ENCODE data around the gene EPHB2. TPM values are rescaled to one million over a fixed set of nuclear protein-coding genes. Genes with fewer than 3 reads are reported as not detected.

EPHB2 gene
- total RNA-seq, 2 donors from 2014 or later, result 34.0 to 50.7 TPM

DNA sequence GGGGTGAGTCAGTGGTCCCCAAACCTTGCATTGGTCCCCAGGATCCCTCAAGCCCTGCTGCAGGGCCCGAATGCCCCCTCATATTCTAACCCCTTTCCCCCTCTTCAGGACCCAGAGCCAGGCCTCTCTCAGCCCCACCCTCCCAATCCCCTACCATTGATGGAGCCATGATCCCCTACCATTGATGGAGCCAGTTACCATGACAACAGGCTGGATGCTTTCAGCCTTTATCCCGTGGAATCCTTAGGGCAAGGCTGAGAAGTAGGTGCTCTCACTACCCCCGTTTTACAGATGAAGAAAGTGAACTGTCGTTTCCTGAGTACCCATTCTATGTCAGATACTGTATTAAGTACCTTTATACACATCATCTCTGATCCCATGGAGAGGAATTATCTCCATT, 70.8 kb downstream of the EPHB2 start:
- peaks cover under 1% of the 10 kb centered on the region for H3K4me1 Mint-ChIP-seq

DNA sequence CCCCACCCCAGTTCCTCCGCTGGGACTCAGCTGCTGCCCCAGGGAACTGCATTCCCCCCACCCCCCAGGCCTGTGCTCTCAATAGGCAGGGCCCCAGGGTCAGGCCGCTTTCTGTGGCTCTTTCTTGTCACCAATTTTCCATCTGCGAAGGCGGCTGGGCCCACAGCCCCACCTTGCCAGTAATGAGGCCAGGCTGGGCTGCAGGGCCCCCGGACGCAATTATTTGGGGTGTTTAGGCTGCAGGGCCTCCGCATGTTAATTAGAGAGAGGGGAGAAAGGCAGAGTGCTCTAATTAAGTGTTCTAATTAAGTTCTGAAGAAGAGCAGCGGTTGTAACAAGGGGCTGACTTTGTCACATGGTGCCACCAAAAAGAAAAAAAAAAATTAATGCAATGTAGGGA, 71.8 kb downstream of the EPHB2 start:
- Histone ChIP-seq H3K9ac (ENCODE audit: extremely low read depth, low read length, poor library complexity, severe bottlenecking) (no peak overlapping the region), H3K27me3 (ENCODE audit: control insufficient read depth, insufficient read depth, low read length, poor library complexity, severe bottlenecking) (no peaks in the 10 kb centered on the region), H3K36me3 (ENCODE audit: control insufficient read depth, insufficient read depth, low read length) (no peaks in the 10 kb centered on the region), H3K9me3 (ENCODE audit: control insufficient read depth, low read length) (no peaks in the 10 kb centered on the region), H3K4me1 (ENCODE audit: control insufficient read depth, insufficient read depth, low read length) (no peaks in the 10 kb centered on the region), H3K4me3 (ENCODE audit: low read length) (no peak overlapping the region), H3K27ac (ENCODE audit: low read depth, low read length) (peak overlapping the region; percentile 79)
- DNase-seq, result no peak
- Mint-ChIP-seq H3K27ac (no peak overlapping the region), H3K9me3 (no peaks in the 10 kb centered on the region), H3K4me1 (no peaks in the 10 kb centered on the region), H3K4me3 (no peak overlapping the region), H3K36me3 (ENCODE audit: low read depth) (peaks cover 7% of the 10 kb centered on the region), H3K27me3 (ENCODE audit: insufficient read depth) (peaks cover under 1% of the 10 kb centered on the region)
- 80 to 82% methylated on average over 4 to 8 of the region's 8 CpGs for WGBS, 2 experiments (ENCODE audit: insufficient coverage in 1 of 2, insufficient read length in 1 of 2)
- TF ChIP-seq, protein P1, sequence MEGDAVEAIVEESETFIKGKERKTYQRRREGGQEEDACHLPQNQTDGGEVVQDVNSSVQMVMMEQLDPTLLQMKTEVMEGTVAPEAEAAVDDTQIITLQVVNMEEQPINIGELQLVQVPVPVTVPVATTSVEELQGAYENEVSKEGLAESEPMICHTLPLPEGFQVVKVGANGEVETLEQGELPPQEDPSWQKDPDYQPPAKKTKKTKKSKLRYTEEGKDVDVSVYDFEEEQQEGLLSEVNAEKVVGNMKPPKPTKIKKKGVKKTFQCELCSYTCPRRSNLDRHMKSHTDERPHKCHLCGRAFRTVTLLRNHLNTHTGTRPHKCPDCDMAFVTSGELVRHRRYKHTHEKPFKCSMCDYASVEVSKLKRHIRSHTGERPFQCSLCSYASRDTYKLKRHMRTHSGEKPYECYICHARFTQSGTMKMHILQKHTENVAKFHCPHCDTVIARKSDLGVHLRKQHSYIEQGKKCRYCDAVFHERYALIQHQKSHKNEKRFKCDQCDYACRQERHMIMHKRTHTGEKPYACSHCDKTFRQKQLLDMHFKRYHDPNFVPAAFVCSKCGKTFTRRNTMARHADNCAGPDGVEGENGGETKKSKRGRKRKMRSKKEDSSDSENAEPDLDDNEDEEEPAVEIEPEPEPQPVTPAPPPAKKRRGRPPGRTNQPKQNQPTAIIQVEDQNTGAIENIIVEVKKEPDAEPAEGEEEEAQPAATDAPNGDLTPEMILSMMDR (conservative IDR thresholded peaks at IDR 0.05), result no peak

More for the DNA sequence above, 70.8 kb downstream of the EPHB2 start:
- Mint-ChIP-seq H3K4me3 (no peak overlapping the region), H3K9me3 (no peaks in the 10 kb centered on the region), H3K27ac (no peak overlapping the region), H3K27me3 (ENCODE audit: insufficient read depth) (peaks cover 5% of the 10 kb centered on the region), H3K36me3 (ENCODE audit: low read depth) (peaks cover 7% of the 10 kb centered on the region)
- H3K4me3 ChIP-seq (ENCODE audit: low read length), result no peak overlapping the region
- 90% methylated on average over 4 of the region's 4 CpGs; no CpG with 5 or more reads in 1 of the 2 experiments for WGBS, 2 experiments (ENCODE audit: insufficient coverage in 1 of 2, insufficient read length in 1 of 2)
- H3K36me3 ChIP-seq (ENCODE audit: control insufficient read depth, insufficient read depth, low read length), result no peaks in the 10 kb centered on the region
- no peaks in the 10 kb centered on the region for H3K9me3 ChIP-seq (ENCODE audit: control insufficient read depth, low read length)
- H3K4me1 ChIP-seq (ENCODE audit: control insufficient read depth, insufficient read depth, low read length), result no peaks in the 10 kb centered on the region
- no peak for DNase-seq
- no peak overlapping the region for H3K27ac ChIP-seq (ENCODE audit: low read depth, low read length)
- TF ChIP-seq, protein P1 (conservative IDR thresholded peaks at IDR 0.05), result no peak
- H3K9ac ChIP-seq (ENCODE audit: extremely low read depth, low read length, poor library complexity, severe bottlenecking), result no peak overlapping the region
- no peaks in the 10 kb centered on the region for H3K27me3 ChIP-seq (ENCODE audit: control insufficient read depth, insufficient read depth, low read length, poor library complexity, severe bottlenecking)

DNA sequence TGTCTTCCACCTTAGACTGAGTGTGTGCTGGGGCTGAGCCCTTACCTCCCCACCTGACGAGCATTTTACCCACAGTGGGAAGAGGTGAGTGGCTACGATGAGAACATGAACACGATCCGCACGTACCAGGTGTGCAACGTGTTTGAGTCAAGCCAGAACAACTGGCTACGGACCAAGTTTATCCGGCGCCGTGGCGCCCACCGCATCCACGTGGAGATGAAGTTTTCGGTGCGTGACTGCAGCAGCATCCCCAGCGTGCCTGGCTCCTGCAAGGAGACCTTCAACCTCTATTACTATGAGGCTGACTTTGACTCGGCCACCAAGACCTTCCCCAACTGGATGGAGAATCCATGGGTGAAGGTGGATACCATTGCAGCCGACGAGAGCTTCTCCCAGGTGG, 73.7 kb downstream of the EPHB2 start:
- peaks cover 7% of the 10 kb centered on the region for H3K36me3 Mint-ChIP-seq (ENCODE audit: low read depth)
- H3K4me1 Mint-ChIP-seq, result peaks cover 2% of the 10 kb centered on the region
- H3K27me3 Mint-ChIP-seq (ENCODE audit: insufficient read depth), result no peaks in the 10 kb centered on the region
- TF ChIP-seq, protein P1 (conservative IDR thresholded peaks at IDR 0.05), result no peak
- H3K27me3 ChIP-seq (ENCODE audit: control insufficient read depth, insufficient read depth, low read length, poor library complexity, severe bottlenecking), result no peaks in the 10 kb centered on the region
- H3K9me3 Mint-ChIP-seq, result no peaks in the 10 kb centered on the region
- no peak overlapping the region for H3K9ac ChIP-seq (ENCODE audit: extremely low read depth, low read length, poor library complexity, severe bottlenecking)
- H3K4me3 ChIP-seq (ENCODE audit: low read length), result no peak overlapping the region
- no peaks in the 10 kb centered on the region for H3K4me1 ChIP-seq (ENCODE audit: control insufficient read depth, insufficient read depth, low read length)
- no peak overlapping the region for H3K4me3 Mint-ChIP-seq
- no peaks in the 10 kb centered on the region for H3K9me3 ChIP-seq (ENCODE audit: control insufficient read depth, low read length)
- no peak overlapping the region for H3K27ac Mint-ChIP-seq
- H3K27ac ChIP-seq (ENCODE audit: low read depth, low read length), result no peak overlapping the region
- WGBS, 2 experiments (ENCODE audit: insufficient coverage in 1 of 2, insufficient read length in 1 of 2), result 96 to 97% methylated on average over 16 to 19 of the region's 19 CpGs
- DNase-seq, result no peak
- no peaks in the 10 kb centered on the region for H3K36me3 ChIP-seq (ENCODE audit: control insufficient read depth, insufficient read depth, low read length)
